ENCODE results near the gene SOX6. TPM values are rescaled to one million over a fixed set of nuclear protein-coding genes. Genes with fewer than 3 reads are reported as not detected.

SOX6 gene
- total RNA-seq, 1 experiment from 2014 or later = not detected

DNA sequence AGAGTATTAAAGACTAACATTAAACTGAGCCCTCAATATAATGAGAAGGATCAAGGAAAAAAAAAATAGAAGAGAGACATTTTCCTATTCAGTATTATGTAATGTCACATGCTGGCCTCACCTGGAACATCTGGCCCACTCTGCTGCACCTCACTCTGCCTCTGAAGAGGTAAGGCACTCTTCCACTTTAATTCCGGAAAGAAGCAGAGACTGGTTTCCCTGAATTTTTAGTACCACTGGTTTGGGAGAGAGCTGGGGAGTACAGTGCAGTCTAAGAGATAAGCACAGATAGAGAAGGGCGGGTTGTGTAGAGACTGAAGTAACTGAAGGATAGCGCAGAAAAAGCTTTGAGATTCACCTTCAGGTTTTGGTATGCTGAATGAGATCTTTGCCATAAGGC is 178.7 kb downstream of the SOX6 start:
- Histone ChIP-seq H3K4ac (ENCODE audit: low read depth, low read length) (no peak overlapping the region), H2BK5ac (ENCODE audit: insufficient read length, low read length) (no peak overlapping the region), H2BK12ac (ENCODE audit: insufficient read length, low read depth, low read length) (no peak overlapping the region), H3K9me3 (ENCODE audit: control insufficient read depth, low read depth, low read length) (no peaks in the 10 kb centered on the region), H4K8ac (replicated peaks; ENCODE audit: insufficient read length, low read depth, low read length) (no peak overlapping the region), H3K79me1 (ENCODE audit: insufficient read depth, low read depth, low read length, poor library complexity, severe bottlenecking) (no peaks in the 10 kb centered on the region), H2AK5ac (ENCODE audit: insufficient read length, low read length) (no peak overlapping the region), H3K18ac (ENCODE audit: insufficient read length, low read depth, low read length) (no peak overlapping the region), H3T11ph (ENCODE audit: low read length) (no peak overlapping the region), H3K23me2 (ENCODE audit: insufficient read length, low read depth, low read length, poor library complexity, severe bottlenecking) (no peaks in the 10 kb centered on the region), H3K4me2 (ENCODE audit: insufficient read depth, insufficient read length, low read length) (no peak overlapping the region), H3K56ac (ENCODE audit: insufficient read length, low read depth, low read length) (no peak overlapping the region), H4K91ac (ENCODE audit: insufficient read length, low read depth, low read length) (no peak overlapping the region), H3K14ac (ENCODE audit: insufficient read depth, low read length) (no peak overlapping the region), H2AFZ (ENCODE audit: low read length) (peak overlapping the region; percentile 73), H3K9ac (ENCODE audit: extremely low read depth, insufficient read length, low read length) (no peak overlapping the region), H3K23ac (ENCODE audit: insufficient read length, low read depth, low read length) (no peak overlapping the region), H3K79me2 (ENCODE audit: insufficient read depth, low read length) (no peaks in the 10 kb centered on the region), H2BK120ac (ENCODE audit: low read depth, low read length, poor library complexity, severe bottlenecking) (no peak overlapping the region), H3K4me1 (ENCODE audit: insufficient read depth, low read length) (peaks cover 4% of the 10 kb centered on the region), H2BK15ac (ENCODE audit: low read depth, low read length) (no peak overlapping the region), H2BK20ac (ENCODE audit: low read depth, low read length, poor library complexity, severe bottlenecking) (no peak overlapping the region), H4K5ac (ENCODE audit: insufficient read length, low read depth, low read length) (no peak overlapping the region), H3K27ac (ENCODE audit: insufficient read length, low read depth, low read length) (no peak overlapping the region), H3K27me3 (ENCODE audit: insufficient read depth, low read length) (no peaks in the 10 kb centered on the region; the same call in 1 of the 2 replicates), H4K20me1 (ENCODE audit: control insufficient read depth, insufficient read depth, insufficient read length) (no peaks in the 10 kb centered on the region)
- no peak for DNase-seq
- TF ChIP-seq, protein P1, sequence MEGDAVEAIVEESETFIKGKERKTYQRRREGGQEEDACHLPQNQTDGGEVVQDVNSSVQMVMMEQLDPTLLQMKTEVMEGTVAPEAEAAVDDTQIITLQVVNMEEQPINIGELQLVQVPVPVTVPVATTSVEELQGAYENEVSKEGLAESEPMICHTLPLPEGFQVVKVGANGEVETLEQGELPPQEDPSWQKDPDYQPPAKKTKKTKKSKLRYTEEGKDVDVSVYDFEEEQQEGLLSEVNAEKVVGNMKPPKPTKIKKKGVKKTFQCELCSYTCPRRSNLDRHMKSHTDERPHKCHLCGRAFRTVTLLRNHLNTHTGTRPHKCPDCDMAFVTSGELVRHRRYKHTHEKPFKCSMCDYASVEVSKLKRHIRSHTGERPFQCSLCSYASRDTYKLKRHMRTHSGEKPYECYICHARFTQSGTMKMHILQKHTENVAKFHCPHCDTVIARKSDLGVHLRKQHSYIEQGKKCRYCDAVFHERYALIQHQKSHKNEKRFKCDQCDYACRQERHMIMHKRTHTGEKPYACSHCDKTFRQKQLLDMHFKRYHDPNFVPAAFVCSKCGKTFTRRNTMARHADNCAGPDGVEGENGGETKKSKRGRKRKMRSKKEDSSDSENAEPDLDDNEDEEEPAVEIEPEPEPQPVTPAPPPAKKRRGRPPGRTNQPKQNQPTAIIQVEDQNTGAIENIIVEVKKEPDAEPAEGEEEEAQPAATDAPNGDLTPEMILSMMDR (conservative IDR thresholded peaks at IDR 0.05) = no peak
- WGBS (ENCODE audit: extremely low coverage, insufficient read length, low lambda C conversion rate) = no CpG with 5 or more reads among the region's 3 CpGs
- Mint-ChIP-seq H3K9me3 (no peaks in the 10 kb centered on the region), H3K27me3 (ENCODE audit: low read depth) (no peaks in the 10 kb centered on the region), H3K36me3 (ENCODE audit: insufficient read depth in 1 of 3, low read depth in 3 of 3) (no peaks in the 10 kb centered on the region), H3K4me1 (peaks cover 47% of the 10 kb centered on the region in 2 experiments), H3K4me3 (no peak overlapping the region), H3K27ac (0 out of 7 replicates have a peak overlapping the region, but pooled peaks of 1 of the 3 experiments have one; percentile 16)
